B cell (primary cell): Measurements from ENCODE around the gene CDK12. TPM values are rescaled to one million over a fixed set of nuclear protein-coding genes. Genes with fewer than 3 reads are reported as not detected.

Source experiments
- ATAC-seq: fragments of 200-7000 bp; cut with Tn5 transposase; one replicate; pipeline ENCODE4 v1.10.0; 2021; ENCODE audit warnings: low read depth, mild to moderate bottlenecking, moderate number of reproducible peaks, moderate library complexity
- CTCF ChIA-PET: fragments of 350-600 bp; sonication (Branson Sonifier 250); formaldehyde crosslinking; loops from one replicate; lab custom pipeline; 2021; ENCODE audit warnings: antibody characterized with exemption, inconsistent platforms; lab: Charles Lee
- POLR2A ChIA-PET: fragments of 350-600 bp; sonication (Branson Sonifier 250); formaldehyde crosslinking; loops from one replicate; lab custom pipeline; 2021; ENCODE audit warnings: antibody characterized with exemption; lab: Charles Lee
- DNase-seq: peaks from one replicate; pipeline ENCODE4 v3.0.0; 2013
- H2AFZ ChIP-seq: 2 replicates; pipeline ENCODE4 v1.6.1; 2012; ENCODE audit warnings: mild to moderate bottlenecking, low read depth, low read length; ENCODE audit not compliant: insufficient read depth, poor library complexity, severe bottlenecking
- H3K27ac ChIP-seq, 2 donors: 1 replicate in 1 of 2; 2 replicates in 1 of 2; pipeline ENCODE4 v1.5.1; 2012 to 2013; ENCODE audit warnings: low read length in 2 of 2, mild to moderate bottlenecking in 2 of 2, moderate library complexity in 1 of 2
- H3K27me3 ChIP-seq, 4 experiments: fragments of 200-600 bp in 1 of 4; sonication (generic) in 1 of 4; replicated peaks in 1 of 4; 1 replicate in 2 of 4; 2 replicates in 2 of 4; pipeline versions ENCODE4 v1.6.1 to v1.7.0; 2013 to 2016; ENCODE audit warnings: low read length in 3 of 4, mild to moderate bottlenecking in 2 of 4, mixed read lengths in 1 of 4, moderate library complexity in 1 of 4; ENCODE audit not compliant: insufficient read depth in 4 of 4, control insufficient read depth in 3 of 4; ENCODE audit errors: control extremely low read depth in 1 of 4
- H3K36me3 ChIP-seq, 2 experiments: replicated peaks in 1 of 2; 1 replicate in 1 of 2; 2 replicates in 1 of 2; pipeline versions ENCODE4 v1.6.1 to v1.7.1; 2013; ENCODE audit warnings: low read length in 1 of 2; ENCODE audit not compliant: insufficient read depth in 2 of 2, control insufficient read depth in 1 of 2; ENCODE audit errors: control extremely low read depth in 1 of 2, extremely low read depth in 1 of 2
- H3K4me1 ChIP-seq, 2 donors: fragments of 200-600 bp in 1 of 2; sonication (generic) in 1 of 2; 1 replicate in 1 of 2; 2 replicates in 1 of 2; pipeline versions ENCODE4 v1.5.1 to v1.6.1; 2013 to 2017; ENCODE audit warnings: low read length in 2 of 2; ENCODE audit not compliant: control insufficient read depth in 2 of 2, insufficient read depth in 2 of 2
- H3K4me2 ChIP-seq: replicated peaks from 2 replicates; pipeline ENCODE3; 2012; ENCODE audit warnings: mild to moderate bottlenecking, low read depth, low read length; ENCODE audit not compliant: poor library complexity, severe bottlenecking
- H3K4me3 ChIP-seq, 5 experiments: fragments of 200-600 bp in 1 of 5; sonication (generic) in 1 of 5; 1 replicate in 3 of 5; 2 replicates in 2 of 5; pipeline versions ENCODE4 v1.5.1 to v1.7.0; 2011 to 2016; ENCODE audit warnings: low read length in 4 of 5, mild to moderate bottlenecking in 4 of 5, low read depth in 2 of 5, control low read depth in 1 of 5, moderate library complexity in 1 of 5; ENCODE audit not compliant: insufficient read depth in 1 of 5; ENCODE audit errors: control extremely low read depth in 1 of 5, extremely low read depth in 1 of 5
- H3K79me2 ChIP-seq: fragments of 200-600 bp; sonication (generic); one replicate; pipeline ENCODE4 v1.6.0; 2016; ENCODE audit warnings: low read length; ENCODE audit not compliant: control insufficient read depth, insufficient read depth
- H3K9ac ChIP-seq: fragments of 200-600 bp; sonication (generic); 2 replicates; pipeline ENCODE4 v1.6.1; 2017; ENCODE audit warnings: mild to moderate bottlenecking, low read length, moderate library complexity
- H3K9me3 ChIP-seq, 3 donors: one replicate each; pipeline versions ENCODE4 v1.6.1 to v1.7.1; 2013; ENCODE audit warnings: low read length in 2 of 3; ENCODE audit not compliant: control insufficient read depth in 2 of 3, insufficient read depth in 1 of 3; ENCODE audit errors: control extremely low read depth in 1 of 3
- H4K20me1 ChIP-seq: 2 replicates; pipeline ENCODE4 v1.6.0; 2012; ENCODE audit warnings: mild to moderate bottlenecking, low read length; ENCODE audit not compliant: insufficient read depth, control insufficient read depth, poor library complexity, severe bottlenecking
- H3K27ac Mint-ChIP-seq: one replicate; pipeline ENCODE4 v1.8.0; 2021; ENCODE audit warnings: mixed read lengths
- H3K27me3 Mint-ChIP-seq: one replicate; pipeline ENCODE4 v1.8.0; 2021; ENCODE audit warnings: mixed read lengths
- H3K4me1 Mint-ChIP-seq: one replicate; pipeline ENCODE4 v1.8.0; 2021; ENCODE audit warnings: mixed read lengths
- H3K4me3 Mint-ChIP-seq: one replicate; pipeline ENCODE4 v1.8.0; 2021; ENCODE audit warnings: mixed read lengths
- H3K9me3 Mint-ChIP-seq: one replicate; pipeline ENCODE4 v1.8.0; 2022; ENCODE audit warnings: mixed read lengths; ENCODE audit not compliant: insufficient read depth
- EZH2 ChIP-seq: IDR thresholded peaks from 2 replicates; pipeline ENCODE4 v1.6.1; 2012; ENCODE audit warnings: borderline replicate concordance, low read depth, mild to moderate bottlenecking, moderate library complexity, low read length; ENCODE audit not compliant: insufficient read depth, poor library complexity, severe bottlenecking
- WGBS: methylation state at CpG from one replicate; pipeline ENCODE4 v1.1.5; 2013; ENCODE audit warnings: missing lambda C conversion rate; ENCODE audit not compliant: insufficient coverage; 5-methylcytosine and 5-hydroxymethylcytosine counted together
- intact Hi-C: fragments of 100-400 bp; cut with micrococcal nuclease; formaldehyde crosslinking; loops from one replicate; pipeline ENCODE4 v1.10.0; 2022
- polyA plus RNA-seq: library from polyadenylated mRNA; depleted of rRNA; stranded (reverse); fragments of >200 nt; gene quantifications from 2 replicates; pipeline ENCODE4 v1.2.3, GENCODE V29; 2012
- total RNA-seq, 2 donors: library from RNA; stranded (reverse); fragments of 120-200 nt in 1 of 2; gene quantifications; 1 replicate in 1 of 2; 2 replicates in 1 of 2; pipeline versions ENCODE4 v1.2.3 to v1.2.4, GENCODE V29; 2013 to 2022
- TF ChIP-seq, protein P1 (sequence below): fragments of 200-600 bp; IDR thresholded peaks from one replicate; pipeline ENCODE4 v1.8.0; 2022; ENCODE audit warnings: antibody characterized with exemption, mild to moderate bottlenecking

CDK12 gene
- total and polyA plus RNA-seq, 2 donors (not counting 1 experiment from before 2014, with no cell fraction given): 29.8 to 117 TPM

- no peak overlapping the region for H3K4me2 ChIP-seq
- POLR2A ChIA-PET: interaction anchor here (0.8 to 1.2 kb wide), 2 partner anchors 76 to 433 kb away, joined by 3 read pairs; partner anchors contain the start of gene PSMD3
- WGBS: 22% methylated on average over 3 of the region's 5 CpGs
- H3K36me3 ChIP-seq: peaks cover 0 to 22% of the 10 kb centered on the region in 2 experiments
- peaks cover 28 to 39% of the 10 kb centered on the region in 2 donors for H3K4me1 ChIP-seq
- no peak overlapping the region for H2AFZ ChIP-seq
- no peaks in the 10 kb centered on the region for H3K79me2 ChIP-seq
- peak; percentile 66 for ATAC-seq
- no peaks in the 10 kb centered on the region for H4K20me1 ChIP-seq
- H3K9me3 ChIP-seq: no peaks in the 10 kb centered on the region
- DNase-seq: peak; percentile 83
- Mint-ChIP-seq H3K9me3 (no peaks in the 10 kb centered on the region), H3K4me3 (no peak overlapping the region), H3K27ac (no peak overlapping the region), H3K27me3 (no peaks in the 10 kb centered on the region), H3K4me1 (peaks cover 38% of the 10 kb centered on the region)
- TF ChIP-seq, protein P1, sequence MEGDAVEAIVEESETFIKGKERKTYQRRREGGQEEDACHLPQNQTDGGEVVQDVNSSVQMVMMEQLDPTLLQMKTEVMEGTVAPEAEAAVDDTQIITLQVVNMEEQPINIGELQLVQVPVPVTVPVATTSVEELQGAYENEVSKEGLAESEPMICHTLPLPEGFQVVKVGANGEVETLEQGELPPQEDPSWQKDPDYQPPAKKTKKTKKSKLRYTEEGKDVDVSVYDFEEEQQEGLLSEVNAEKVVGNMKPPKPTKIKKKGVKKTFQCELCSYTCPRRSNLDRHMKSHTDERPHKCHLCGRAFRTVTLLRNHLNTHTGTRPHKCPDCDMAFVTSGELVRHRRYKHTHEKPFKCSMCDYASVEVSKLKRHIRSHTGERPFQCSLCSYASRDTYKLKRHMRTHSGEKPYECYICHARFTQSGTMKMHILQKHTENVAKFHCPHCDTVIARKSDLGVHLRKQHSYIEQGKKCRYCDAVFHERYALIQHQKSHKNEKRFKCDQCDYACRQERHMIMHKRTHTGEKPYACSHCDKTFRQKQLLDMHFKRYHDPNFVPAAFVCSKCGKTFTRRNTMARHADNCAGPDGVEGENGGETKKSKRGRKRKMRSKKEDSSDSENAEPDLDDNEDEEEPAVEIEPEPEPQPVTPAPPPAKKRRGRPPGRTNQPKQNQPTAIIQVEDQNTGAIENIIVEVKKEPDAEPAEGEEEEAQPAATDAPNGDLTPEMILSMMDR: peak; percentile 96
- TF ChIP-seq EZH2: no peak
- H3K4me3 ChIP-seq: no peak overlapping the region
- H3K27me3 ChIP-seq: no peaks in the 10 kb centered on the region
- intact Hi-C loops: loop anchor here (1.0 kb wide), 2 partner anchors 75 to 206 kb away; no protein-coding TSS in a partner anchor
- CTCF ChIA-PET: interaction anchor here (0.7 to 14.3 kb wide), 21 partner anchors 9 to 479 kb away, joined by 3 to 262 read pairs (median 4); partner anchors contain the start of gene PNMT
- H3K27ac ChIP-seq: no peak overlapping the region
- no peak overlapping the region for H3K9ac ChIP-seq
Observed at GRCh38 chr17:39547713-39548478, 86.6 kb downstream of the CDK12 start.
